Measurements from ENCODE around the gene PPP1R3G. TPM values are rescaled to one million over a fixed set of nuclear protein-coding genes. Genes with fewer than 3 reads are reported as not detected.
A peak's percentile ranks its signal among the peaks of the same experiment; 100 is the strongest.

PPP1R3G gene
- total RNA-seq, 6 experiments from 2014 or later, result 0.35 to 0.98 (median 0.52) TPM

GRCh38 chr6:5053038-5053437 is 32.1 kb upstream of the PPP1R3G start:
- Histone ChIP-seq H3K4me1 (no peaks in the 10 kb centered on the region), H3K27me3 (no peaks in the 10 kb centered on the region), H3K4me3 (no peak overlapping the region), H3K9me3 (peaks cover 0 to 8% (median 2%) of the 10 kb centered on the region in 4 donors), H3K27ac (peak overlapping the region in 1 of 3 donors; percentile 13), H3K36me3 (no peaks in the 10 kb centered on the region)
- intact Hi-C loops (cut with DNase I), result no loop called here
- no peak for TF ChIP-seq POLR2A (IDR thresholded peaks at IDR 0.05)
- ATAC-seq, result peak in 3 of 4 donors; percentile 24 to 46 (median 38)
- DNase-seq, result no peak

DNA sequence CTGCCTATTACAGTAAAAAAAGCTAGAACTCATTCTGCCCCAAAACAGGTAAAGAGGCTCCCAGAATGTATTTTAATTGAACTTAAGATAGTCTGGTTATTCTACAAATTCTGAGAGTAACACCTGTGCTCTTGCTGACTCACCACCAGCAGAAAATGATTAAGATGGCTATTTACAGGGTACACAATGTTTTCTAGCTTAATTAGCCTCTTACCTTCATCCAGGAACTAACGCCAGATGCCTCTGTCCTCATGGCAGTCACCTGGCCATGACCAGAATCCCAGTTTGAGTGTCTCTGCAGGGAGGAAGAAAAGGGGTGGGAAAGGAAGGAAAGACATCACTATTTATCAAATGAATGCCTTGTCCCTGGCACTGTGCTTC is 31.3 kb upstream of the PPP1R3G start:
- no peaks in the 10 kb centered on the region for H3K36me3 ChIP-seq
- WGBS (ENCODE audit: insufficient coverage, low coverage, low lambda C conversion rate, missing lambda C conversion rate), result 70% methylated on average over 1 of the region's 1 CpG
- H3K27me3 ChIP-seq, result no peaks in the 10 kb centered on the region
- peaks cover 0 to 4% (median 0%) of the 10 kb centered on the region in 4 donors for H3K4me1 ChIP-seq
- no peak for TF ChIP-seq POLR2A (IDR thresholded peaks at IDR 0.05)
- TF ChIP-seq, protein P1, sequence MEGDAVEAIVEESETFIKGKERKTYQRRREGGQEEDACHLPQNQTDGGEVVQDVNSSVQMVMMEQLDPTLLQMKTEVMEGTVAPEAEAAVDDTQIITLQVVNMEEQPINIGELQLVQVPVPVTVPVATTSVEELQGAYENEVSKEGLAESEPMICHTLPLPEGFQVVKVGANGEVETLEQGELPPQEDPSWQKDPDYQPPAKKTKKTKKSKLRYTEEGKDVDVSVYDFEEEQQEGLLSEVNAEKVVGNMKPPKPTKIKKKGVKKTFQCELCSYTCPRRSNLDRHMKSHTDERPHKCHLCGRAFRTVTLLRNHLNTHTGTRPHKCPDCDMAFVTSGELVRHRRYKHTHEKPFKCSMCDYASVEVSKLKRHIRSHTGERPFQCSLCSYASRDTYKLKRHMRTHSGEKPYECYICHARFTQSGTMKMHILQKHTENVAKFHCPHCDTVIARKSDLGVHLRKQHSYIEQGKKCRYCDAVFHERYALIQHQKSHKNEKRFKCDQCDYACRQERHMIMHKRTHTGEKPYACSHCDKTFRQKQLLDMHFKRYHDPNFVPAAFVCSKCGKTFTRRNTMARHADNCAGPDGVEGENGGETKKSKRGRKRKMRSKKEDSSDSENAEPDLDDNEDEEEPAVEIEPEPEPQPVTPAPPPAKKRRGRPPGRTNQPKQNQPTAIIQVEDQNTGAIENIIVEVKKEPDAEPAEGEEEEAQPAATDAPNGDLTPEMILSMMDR (IDR thresholded peaks at IDR 0.05), result no peak
- DNase-seq (no peak), ATAC-seq (peak in 1 of 4 donors; percentile 8)
- H3K9me3 ChIP-seq, result peaks cover 0 to 8% (median 2%) of the 10 kb centered on the region in 4 donors
- H3K4me3 ChIP-seq, result no peak overlapping the region
- intact Hi-C loops (cut with DNase I), result no loop called here
- H3K27ac ChIP-seq, result peak overlapping the region in 1 of 3 donors; percentile 13

DNA sequence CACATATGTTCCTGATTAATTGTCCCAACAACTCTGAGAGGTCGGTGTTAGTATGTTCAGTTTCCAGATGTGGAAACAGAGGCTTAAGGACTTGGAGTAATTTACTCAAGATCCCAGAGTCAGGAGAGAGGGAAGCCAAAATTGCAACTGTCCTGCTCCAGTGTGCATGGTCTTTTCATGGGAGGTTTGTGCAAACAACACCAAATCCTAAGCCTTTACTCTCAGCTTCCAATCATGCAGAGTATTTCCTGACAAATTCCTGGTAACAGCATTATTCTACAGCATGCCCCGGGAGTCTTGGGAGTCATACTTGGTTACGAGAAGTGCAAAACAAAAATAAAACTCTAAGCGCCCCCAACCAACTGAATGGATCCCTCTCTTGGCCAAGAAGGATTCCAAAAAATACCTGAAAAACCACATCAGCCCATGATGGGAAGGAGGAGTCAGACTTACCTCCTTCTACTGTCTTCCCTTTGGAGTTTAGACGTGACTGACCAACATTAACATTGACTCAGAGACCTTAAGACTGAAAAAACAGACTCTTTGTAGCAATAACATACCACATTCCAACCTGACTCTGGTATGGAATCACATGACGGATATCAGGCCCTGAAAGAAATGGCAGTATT is 30.8 kb upstream of the PPP1R3G start:
- H3K36me3 ChIP-seq, result no peaks in the 10 kb centered on the region
- peaks cover 0 to 8% (median 2%) of the 10 kb centered on the region in 4 donors for H3K9me3 ChIP-seq
- intact Hi-C loops (cut with DNase I), result no loop called here
- no peak overlapping the region for H3K4me3 ChIP-seq
- H3K27me3 ChIP-seq, result no peaks in the 10 kb centered on the region
- WGBS (ENCODE audit: insufficient coverage, low coverage, low lambda C conversion rate, missing lambda C conversion rate), result 69% methylated on average over 6 of the region's 6 CpGs
- ATAC-seq (peak in 1 of 4 donors; percentile 13), DNase-seq (no peak)
- peak overlapping the region in 1 of 3 donors; percentile 19 for H3K27ac ChIP-seq
- TF ChIP-seq, protein P1 (IDR thresholded peaks at IDR 0.05), result no peak
- TF ChIP-seq POLR2A (IDR thresholded peaks at IDR 0.05), result no peak
- peaks cover 0 to 8% (median 0%) of the 10 kb centered on the region in 4 donors for H3K4me1 ChIP-seq

DNA sequence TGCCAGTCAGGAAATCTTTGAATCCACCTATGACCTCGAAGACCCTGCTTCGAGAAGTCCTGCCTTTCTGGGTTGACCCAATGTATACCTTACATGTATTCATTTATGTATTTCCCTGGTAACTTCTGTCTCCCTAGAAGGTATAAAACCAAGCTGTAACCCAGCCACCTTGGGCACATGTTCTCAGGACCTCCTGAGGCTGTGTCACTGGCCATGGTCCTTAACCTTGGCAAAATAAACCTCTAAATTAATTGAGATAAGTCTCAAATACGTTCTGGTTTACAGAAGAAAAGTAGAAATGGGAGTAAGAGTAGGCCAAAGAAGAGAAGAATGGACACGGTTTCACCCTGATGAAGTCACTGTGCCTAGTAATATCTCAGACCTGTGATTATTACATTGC is 30.0 kb upstream of the PPP1R3G start:
- no peaks in the 10 kb centered on the region for H3K36me3 ChIP-seq
- intact Hi-C loops (cut with DNase I), result no loop called here
- peak overlapping the region in 1 of 3 donors; percentile 19 for H3K27ac ChIP-seq
- peaks cover 0 to 8% (median 2%) of the 10 kb centered on the region in 4 donors for H3K9me3 ChIP-seq
- DNase-seq, result no peak
- ATAC-seq, result no peak
- WGBS (ENCODE audit: insufficient coverage, low coverage, low lambda C conversion rate, missing lambda C conversion rate), result 85% methylated on average over 4 of the region's 4 CpGs
- no peak for TF ChIP-seq POLR2A (IDR thresholded peaks at IDR 0.05)
- TF ChIP-seq, protein P1 (IDR thresholded peaks at IDR 0.05), result no peak
- no peak overlapping the region for H3K4me3 ChIP-seq
- peaks cover 0 to 14% (median 3%) of the 10 kb centered on the region in 4 donors for H3K4me1 ChIP-seq
- no peaks in the 10 kb centered on the region for H3K27me3 ChIP-seq

GRCh38 chr6:5058254-5058653 is 26.9 kb upstream of the PPP1R3G start:
- H3K9me3 ChIP-seq, result no peaks in the 10 kb centered on the region
- H3K27me3 ChIP-seq, result no peaks in the 10 kb centered on the region
- peaks cover 0 to 30% (median 9%) of the 10 kb centered on the region in 4 donors for H3K4me1 ChIP-seq
- no peaks in the 10 kb centered on the region for H3K36me3 ChIP-seq
- ATAC-seq (no peak), DNase-seq (no peak)
- TF ChIP-seq, protein P1 (IDR thresholded peaks at IDR 0.05), result no peak
- TF ChIP-seq POLR2A (IDR thresholded peaks at IDR 0.05), result no peak
- H3K4me3 ChIP-seq, result no peak overlapping the region
- 79% methylated on average over 5 of the region's 8 CpGs for WGBS (ENCODE audit: insufficient coverage, low coverage, low lambda C conversion rate, missing lambda C conversion rate)
- intact Hi-C loops (cut with DNase I), result no loop called here
- peak overlapping the region in 2 of 3 donors; percentile 78 to 93 for H3K27ac ChIP-seq
